IPS DF 4.7 (cell line): Measurements from ENCODE around the gene HOPX.
"Not testable (repeated sequence)": the region's sequence is repeated elsewhere in the genome, so short reads cannot be mapped to it uniquely, and the experiment has no call there.

Source experiments
- DNase-seq: peaks from one replicate; pipeline ENCODE4 v3.0.0-alpha.2; 2013; ENCODE audit warnings: low spot score; ENCODE audit errors: extremely low read depth

The HOPX gene

GRCh38 chr4:56688094-56688647 is 7.1 kb upstream of the HOPX start:
- no peak for DNase-seq

- no peak for DNase-seq
Observed at GRCh38 chr4:56686537-56687231, 5.6 kb upstream of the HOPX start.

- DNase-seq: no peak
Observed at GRCh38 chr4:56684320-56685050, 3.4 kb upstream of the HOPX start.

- DNase-seq: no peak
Observed at GRCh38 chr4:56683455-56683854, 2.4 kb upstream of the HOPX start.

- DNase-seq: no peak
Observed at GRCh38 chr4:56681853-56682525, 893 bp upstream of the HOPX start.

- DNase-seq: no peak
Observed at GRCh38 chr4:56680266-56680665, 830 bp downstream of the HOPX start.

- DNase-seq: no peak
Observed at GRCh38 chr4:56677711-56678110, 3.4 kb downstream of the HOPX start.

- DNase-seq: no peak
Observed at GRCh38 chr4:56674984-56675383, 6.1 kb downstream of the HOPX start.

GRCh38 chr4:56671860-56672259 is 9.2 kb downstream of the HOPX start:
- DNase-seq: no peak

GRCh38 chr4:56671373-56671772 is 9.7 kb downstream of the HOPX start:
- no peak for DNase-seq

GRCh38 chr4:56668267-56668666 is 12.8 kb downstream of the HOPX start:
- DNase-seq: no peak

GRCh38 chr4:56667396-56667795 is 13.7 kb downstream of the HOPX start:
- DNase-seq: not testable (repeated sequence)

GRCh38 chr4:56666279-56666678 is 14.8 kb downstream of the HOPX start:
- no peak for DNase-seq

- no peak for DNase-seq
Observed at GRCh38 chr4:56665781-56666180, 15.3 kb downstream of the HOPX start.

GRCh38 chr4:56662782-56663468 is 18.2 kb downstream of the HOPX start:
- no peak for DNase-seq

- no peak for DNase-seq
Observed at GRCh38 chr4:56659946-56660345, 21.1 kb downstream of the HOPX start.

GRCh38 chr4:56658528-56658927 is 22.6 kb downstream of the HOPX start:
- DNase-seq: no peak

GRCh38 chr4:56657818-56658217 is 23.3 kb downstream of the HOPX start:
- no peak for DNase-seq

- no peak for DNase-seq
Observed at GRCh38 chr4:56657128-56657527, 24.0 kb downstream of the HOPX start.

GRCh38 chr4:56656346-56656643 is 24.8 kb downstream of the HOPX start:
- no peak for DNase-seq

GRCh38 chr4:56655627-56656345 is 25.3 kb downstream of the HOPX start:
- DNase-seq: no peak
